GM12878 (cell line): ENCODE results near the gene CXorf58. TPM values are rescaled to one million over a fixed set of nuclear protein-coding genes. Genes with fewer than 3 reads are reported as not detected.

ENCODE experiments used
- ATAC-seq: fragments of 200-7000 bp; cut with Tn5 transposase; 3 replicates; pipeline ENCODE4 v1.9.1; 2020; ENCODE audit warnings: mild to moderate bottlenecking, moderate library complexity
- BruUV-seq: library from RNA; stranded (reverse); fragments of 400-500 nt; replicated peaks from 2 replicates; lab custom pipeline; 2021; lab: Mats Ljungman, UMichigan
- CTCF ChIA-PET: fragments of 300-600 bp; sonication (Branson Sonifier 250); formaldehyde crosslinking; extraction: SDS; loops from one replicate; lab custom pipeline; 2021; ENCODE audit warnings: inconsistent platforms; lab: Yijun Ruan, JAX
- POLR2A ChIA-PET: fragments of 350-600 bp; formaldehyde crosslinking; extraction: SDS; loops from one replicate; lab custom pipeline; 2021; ENCODE audit warnings: inconsistent platforms; lab: Charles Lee
- RAD21 ChIA-PET: fragments of 300-600 bp; sonication (Branson Sonifier 250); formaldehyde crosslinking; loops from one replicate; lab custom pipeline; 2023; ENCODE audit warnings: antibody characterized with exemption; ENCODE audit not compliant: unreplicated experiment; lab: Charles Lee
- SMC1A ChIA-PET: fragments of 300-600 bp; sonication (Branson Sonifier 250); formaldehyde crosslinking; loops from one replicate; lab custom pipeline; 2023; ENCODE audit not compliant: unreplicated experiment, uncharacterized antibody; lab: Charles Lee
- DNase-seq: peaks from one replicate; pipeline ENCODE4 v3.0.0-alpha.2; 2011; ENCODE audit warnings: low read depth, low spot score
- FAIRE-seq: peaks from 3 replicates; lab custom pipeline; 2011; peaks lifted over from hg19 to GRCh38; lab: Jason Lieb, UNC
- H2AFZ ChIP-seq: 2 replicates; pipeline ENCODE4 v1.6.0; 2011; ENCODE audit warnings: low read depth, low read length, control low read depth; ENCODE audit not compliant: control insufficient read depth
- H3K27ac ChIP-seq: 2 replicates; pipeline ENCODE4 v1.5.1; 2011; ENCODE audit warnings: control low read depth; ENCODE audit not compliant: control insufficient read depth, insufficient read depth
- H3K27me3 ChIP-seq, 2 experiments: replicated peaks in 1 of 2; 2 replicates each; pipeline versions ENCODE4 v1.6.0 to v1.6.1; 2011; ENCODE audit warnings: low read length in 1 of 2; ENCODE audit not compliant: control insufficient read depth in 2 of 2, insufficient read depth in 2 of 2
- H3K36me3 ChIP-seq, 2 experiments: 2 replicates each; pipeline ENCODE4 v1.5.1; 2011; ENCODE audit warnings: low read length in 1 of 2; ENCODE audit not compliant: control insufficient read depth in 2 of 2, insufficient read depth in 2 of 2
- H3K4me1 ChIP-seq: 2 replicates; pipeline ENCODE4 v1.6.1; 2011; ENCODE audit warnings: mild to moderate bottlenecking, low read length, moderate library complexity, mixed read lengths; ENCODE audit not compliant: control insufficient read depth, insufficient read depth
- H3K4me2 ChIP-seq: 2 replicates; pipeline ENCODE4 v1.6.0; 2011; ENCODE audit warnings: control low read depth; ENCODE audit not compliant: control insufficient read depth, insufficient read depth
- H3K4me3 ChIP-seq: fragments of 200-600 bp; sonication (generic); 2 replicates; pipeline ENCODE4 v1.5.1; 2016
- H3K79me2 ChIP-seq: 2 replicates; pipeline ENCODE4 v1.6.0; 2011; ENCODE audit warnings: low read length; ENCODE audit not compliant: control insufficient read depth, insufficient read depth
- H3K9ac ChIP-seq: 2 replicates; pipeline ENCODE4 v1.8.0; 2011; ENCODE audit warnings: low read length, control low read depth, mixed read lengths; ENCODE audit not compliant: control insufficient read depth, insufficient read depth
- H3K9me3 ChIP-seq: replicated peaks from 3 replicates; pipeline ENCODE4 v1.5.1; 2011; ENCODE audit warnings: mild to moderate bottlenecking, low read length; ENCODE audit not compliant: control insufficient read depth, insufficient read depth
- H4K20me1 ChIP-seq: 2 replicates; pipeline ENCODE4 v1.6.0; 2011; ENCODE audit not compliant: control insufficient read depth, insufficient read depth
- MLLT1 ChIP-seq: fragments of 450-650 bp; IDR thresholded peaks from 2 replicates; pipeline ENCODE4 v1.6.1; 2016; ENCODE audit warnings: mild to moderate bottlenecking
- PAX5 ChIP-seq: IDR thresholded peaks from 2 replicates; pipeline ENCODE4 v1.6.1; 2011; ENCODE audit warnings: low read depth, low read length, borderline replicate concordance
- PRDM15 ChIP-seq: fragments of 450-650 bp; formaldehyde crosslinking; IDR thresholded peaks from 2 replicates; pipeline ENCODE4 v1.4.0; 2020; ENCODE audit warnings: mild to moderate bottlenecking, moderate library complexity
- SP1 ChIP-seq: IDR thresholded peaks from one replicate; pipeline ENCODE4 v1.6.1; 2011; ENCODE audit warnings: low read depth, low read length
- WGBS: methylation state at CpG from one replicate; pipeline ENCODE4 v1.1.6; 2016; ENCODE audit warnings: low lambda C conversion rate; ENCODE audit not compliant: insufficient replicate concordance, insufficient coverage; ENCODE audit errors: missing lambda C conversion rate; 5-methylcytosine and 5-hydroxymethylcytosine counted together
- in situ Hi-C: fragments of 300-500 bp; cut with MboI; formaldehyde crosslinking; loops from 9 replicates; pipeline ENCODE4 v1.14.3; 2018; ENCODE audit warnings: mixed read lengths
- intact Hi-C: fragments of 100-400 bp; cut with micrococcal nuclease; formaldehyde crosslinking; loops from one replicate; pipeline ENCODE4 v1.14.2; 2022; ENCODE audit not compliant: unreplicated experiment
- polyA plus RNA-seq, 11 experiments: library from polyadenylated mRNA; depleted of rRNA in 4 of 11; unstranded in 6 of 11; stranded (reverse) in 5 of 11; fragments of >200 nt; fragmentation: Nextera tagmentation in 4 of 11; fragmentation: Illumina TruSeq in 1 of 11; extraction: Ambion mirVana in 4 of 11; extraction: Trizol in 1 of 11; gene quantifications; 1 replicate in 1 of 11; 2 replicates in 10 of 11; pipeline versions ENCODE4 v1.2.1 to v1.2.3, GENCODE V29; 2011 to 2016; ENCODE audit warnings: inconsistent platforms in 2 of 11, missing spikeins in 2 of 11, low read depth in 1 of 11
- total RNA-seq, 4 experiments: library from RNA; depleted of rRNA in 3 of 4; stranded (reverse); fragments of >200 nt in 3 of 4; fragmentation: Illumina TruSeq in 1 of 4; extraction: Trizol in 1 of 4; gene quantifications; 2 replicates each; pipeline versions ENCODE4 v1.2.1 to v1.2.3, GENCODE V29; 2013 to 2021
- TF ChIP-seq, protein P1 (sequence below): IDR thresholded peaks from 2 replicates; pipeline ENCODE4 v1.6.1; 2012; ENCODE audit warnings: improper control_type of control experiment, low read depth, low read length; ENCODE audit not compliant: insufficient replicate concordance
- TF ChIP-seq, protein P2 (sequence below): IDR thresholded peaks from 2 replicates; pipeline ENCODE4 v1.6.1; 2012; ENCODE audit warnings: low read depth, low read length, improper control_type of control experiment
- TF ChIP-seq, protein P3 (sequence below): fragments of 450-650 bp; IDR thresholded peaks from 2 replicates; pipeline ENCODE4 v1.6.1; 2017; ENCODE audit warnings: antibody characterized with exemption, mild to moderate bottlenecking, moderate library complexity

Gene CXorf58
- total and polyA plus RNA-seq, 10 of the 15 experiments (the other 5 are each of a cell fraction or from before 2014, with no cell fraction given) = 0.10 to 0.24 (median 0.13) TPM; not detected in 5

- Histone ChIP-seq H3K27me3 (no peaks in the 10 kb centered on the region), H4K20me1 (no peaks in the 10 kb centered on the region; the same call in 1 of the 2 replicates), H3K27ac (no peak overlapping the region), H3K9me3 (no peaks in the 10 kb centered on the region), H3K4me3 (no peak overlapping the region), H3K4me2 (no peak overlapping the region), H2AFZ (no peak overlapping the region), H3K4me1 (no peaks in the 10 kb centered on the region), H3K36me3 (no peaks in the 10 kb centered on the region), H3K79me2 (no peaks in the 10 kb centered on the region), H3K9ac (no peak overlapping the region)
- no peak for FAIRE-seq
- CTCF ChIA-PET = interaction anchor here (1.3 kb wide), 1 partner anchor 31 kb away, joined by 3 read pairs; no protein-coding TSS in a partner anchor
- SMC1A ChIA-PET = interaction anchor here (0.7 to 0.9 kb wide), 2 partner anchors 68 to 70 kb away, joined by 3 read pairs; no protein-coding TSS in a partner anchor
- DNase-seq = no peak
- WGBS = 58% methylated on average over 2 of the region's 2 CpGs
- in situ Hi-C loops = no loop called here
- intact Hi-C loops = no loop called here
- BruUV-seq = no TSS peak
- RAD21 ChIA-PET = no interaction called here
- POLR2A ChIA-PET = interaction anchor here (0.5 kb wide), 1 partner anchor 205 kb away, joined by 3 read pairs; no protein-coding TSS in a partner anchor
- ATAC-seq = no peak
- TF ChIP-seq PRDM15 (CRISPR knock-in tag) = no peak
- TF ChIP-seq, protein P1, sequence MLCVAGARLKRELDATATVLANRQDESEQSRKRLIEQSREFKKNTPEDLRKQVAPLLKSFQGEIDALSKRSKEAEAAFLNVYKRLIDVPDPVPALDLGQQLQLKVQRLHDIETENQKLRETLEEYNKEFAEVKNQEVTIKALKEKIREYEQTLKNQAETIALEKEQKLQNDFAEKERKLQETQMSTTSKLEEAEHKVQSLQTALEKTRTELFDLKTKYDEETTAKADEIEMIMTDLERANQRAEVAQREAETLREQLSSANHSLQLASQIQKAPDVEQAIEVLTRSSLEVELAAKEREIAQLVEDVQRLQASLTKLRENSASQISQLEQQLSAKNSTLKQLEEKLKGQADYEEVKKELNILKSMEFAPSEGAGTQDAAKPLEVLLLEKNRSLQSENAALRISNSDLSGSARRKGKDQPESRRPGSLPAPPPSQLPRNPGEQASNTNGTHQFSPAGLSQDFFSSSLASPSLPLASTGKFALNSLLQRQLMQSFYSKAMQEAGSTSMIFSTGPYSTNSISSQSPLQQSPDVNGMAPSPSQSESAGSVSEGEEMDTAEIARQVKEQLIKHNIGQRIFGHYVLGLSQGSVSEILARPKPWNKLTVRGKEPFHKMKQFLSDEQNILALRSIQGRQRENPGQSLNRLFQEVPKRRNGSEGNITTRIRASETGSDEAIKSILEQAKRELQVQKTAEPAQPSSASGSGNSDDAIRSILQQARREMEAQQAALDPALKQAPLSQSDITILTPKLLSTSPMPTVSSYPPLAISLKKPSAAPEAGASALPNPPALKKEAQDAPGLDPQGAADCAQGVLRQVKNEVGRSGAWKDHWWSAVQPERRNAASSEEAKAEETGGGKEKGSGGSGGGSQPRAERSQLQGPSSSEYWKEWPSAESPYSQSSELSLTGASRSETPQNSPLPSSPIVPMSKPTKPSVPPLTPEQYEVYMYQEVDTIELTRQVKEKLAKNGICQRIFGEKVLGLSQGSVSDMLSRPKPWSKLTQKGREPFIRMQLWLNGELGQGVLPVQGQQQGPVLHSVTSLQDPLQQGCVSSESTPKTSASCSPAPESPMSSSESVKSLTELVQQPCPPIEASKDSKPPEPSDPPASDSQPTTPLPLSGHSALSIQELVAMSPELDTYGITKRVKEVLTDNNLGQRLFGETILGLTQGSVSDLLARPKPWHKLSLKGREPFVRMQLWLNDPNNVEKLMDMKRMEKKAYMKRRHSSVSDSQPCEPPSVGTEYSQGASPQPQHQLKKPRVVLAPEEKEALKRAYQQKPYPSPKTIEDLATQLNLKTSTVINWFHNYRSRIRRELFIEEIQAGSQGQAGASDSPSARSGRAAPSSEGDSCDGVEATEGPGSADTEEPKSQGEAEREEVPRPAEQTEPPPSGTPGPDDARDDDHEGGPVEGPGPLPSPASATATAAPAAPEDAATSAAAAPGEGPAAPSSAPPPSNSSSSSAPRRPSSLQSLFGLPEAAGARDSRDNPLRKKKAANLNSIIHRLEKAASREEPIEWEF = no peak
- TF ChIP-seq PAX5 = no peak
- TF ChIP-seq SP1 = no peak
- no peak for TF ChIP-seq MLLT1
- TF ChIP-seq, protein P2, sequence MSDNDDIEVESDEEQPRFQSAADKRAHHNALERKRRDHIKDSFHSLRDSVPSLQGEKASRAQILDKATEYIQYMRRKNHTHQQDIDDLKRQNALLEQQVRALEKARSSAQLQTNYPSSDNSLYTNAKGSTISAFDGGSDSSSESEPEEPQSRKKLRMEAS = no peak
- TF ChIP-seq, protein P3, sequence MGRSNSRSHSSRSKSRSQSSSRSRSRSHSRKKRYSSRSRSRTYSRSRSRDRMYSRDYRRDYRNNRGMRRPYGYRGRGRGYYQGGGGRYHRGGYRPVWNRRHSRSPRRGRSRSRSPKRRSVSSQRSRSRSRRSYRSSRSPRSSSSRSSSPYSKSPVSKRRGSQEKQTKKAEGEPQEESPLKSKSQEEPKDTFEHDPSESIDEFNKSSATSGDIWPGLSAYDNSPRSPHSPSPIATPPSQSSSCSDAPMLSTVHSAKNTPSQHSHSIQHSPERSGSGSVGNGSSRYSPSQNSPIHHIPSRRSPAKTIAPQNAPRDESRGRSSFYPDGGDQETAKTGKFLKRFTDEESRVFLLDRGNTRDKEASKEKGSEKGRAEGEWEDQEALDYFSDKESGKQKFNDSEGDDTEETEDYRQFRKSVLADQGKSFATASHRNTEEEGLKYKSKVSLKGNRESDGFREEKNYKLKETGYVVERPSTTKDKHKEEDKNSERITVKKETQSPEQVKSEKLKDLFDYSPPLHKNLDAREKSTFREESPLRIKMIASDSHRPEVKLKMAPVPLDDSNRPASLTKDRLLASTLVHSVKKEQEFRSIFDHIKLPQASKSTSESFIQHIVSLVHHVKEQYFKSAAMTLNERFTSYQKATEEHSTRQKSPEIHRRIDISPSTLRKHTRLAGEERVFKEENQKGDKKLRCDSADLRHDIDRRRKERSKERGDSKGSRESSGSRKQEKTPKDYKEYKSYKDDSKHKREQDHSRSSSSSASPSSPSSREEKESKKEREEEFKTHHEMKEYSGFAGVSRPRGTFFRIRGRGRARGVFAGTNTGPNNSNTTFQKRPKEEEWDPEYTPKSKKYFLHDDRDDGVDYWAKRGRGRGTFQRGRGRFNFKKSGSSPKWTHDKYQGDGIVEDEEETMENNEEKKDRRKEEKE = no peak
Measured at GRCh38 chrX:23981711-23982110, 73.9 kb downstream of the CXorf58 start.
